ENCODE data around the gene RCL1.
"Not testable (repeated sequence)": the region's sequence is repeated elsewhere in the genome, so short reads cannot be mapped to it uniquely, and the experiment has no call there.

RCL1 gene

GRCh38 chr9:4784403-4784802, 8.3 kb upstream of the RCL1 start:
- no peak for DNase-seq

- DNase-seq = no peak
These were observed 6.1 kb upstream of the RCL1 start for GRCh38 chr9:4786599-4786998.

DNA sequence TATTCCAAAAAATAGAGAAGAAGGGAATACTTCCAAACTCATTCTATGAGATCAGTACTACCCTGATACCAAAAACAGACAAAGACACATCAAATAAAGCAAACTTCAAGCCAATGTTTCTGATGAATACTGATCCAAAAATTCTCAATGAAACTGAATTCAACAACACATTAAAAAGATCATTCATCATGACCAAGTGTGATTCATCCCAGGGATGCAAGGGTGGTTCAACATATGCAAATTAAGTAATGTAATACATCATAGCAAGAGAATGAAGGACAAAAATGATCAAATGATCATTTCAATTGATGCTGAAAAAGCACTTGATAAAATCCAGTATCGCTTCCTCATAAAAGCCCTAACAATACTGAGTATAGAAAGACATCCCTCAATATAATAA, 4.9 kb upstream of the RCL1 start:
- DNase-seq = no peak

- DNase-seq = no peak
These were observed 4.0 kb upstream of the RCL1 start for GRCh38 chr9:4788703-4789102.

DNA sequence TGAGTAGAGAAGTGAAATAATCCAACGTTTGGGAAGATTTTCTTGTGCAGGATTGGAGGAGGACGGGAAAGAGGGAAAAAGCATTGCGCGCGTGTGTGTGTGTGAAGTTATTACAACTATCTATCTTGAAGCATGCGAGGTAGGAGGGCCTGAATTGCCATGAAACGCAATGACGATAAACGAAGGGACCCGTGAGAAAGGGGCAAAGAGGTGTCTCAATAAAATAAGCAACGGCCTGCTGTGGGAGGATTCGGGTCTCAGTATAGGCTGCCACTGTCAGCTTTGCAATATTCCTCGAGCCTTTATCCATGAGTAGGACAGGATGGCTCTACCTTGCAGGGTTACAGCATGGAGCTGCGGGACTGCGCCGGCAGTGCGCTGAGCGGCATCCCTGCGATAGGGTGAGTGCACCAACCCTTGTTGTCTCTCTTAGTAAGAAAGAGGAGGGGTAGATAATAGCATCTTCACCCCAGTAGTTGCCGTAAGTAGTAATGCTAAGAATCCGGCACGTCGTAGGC, 631 bp upstream of the RCL1 start:
- no peak for DNase-seq

DNA sequence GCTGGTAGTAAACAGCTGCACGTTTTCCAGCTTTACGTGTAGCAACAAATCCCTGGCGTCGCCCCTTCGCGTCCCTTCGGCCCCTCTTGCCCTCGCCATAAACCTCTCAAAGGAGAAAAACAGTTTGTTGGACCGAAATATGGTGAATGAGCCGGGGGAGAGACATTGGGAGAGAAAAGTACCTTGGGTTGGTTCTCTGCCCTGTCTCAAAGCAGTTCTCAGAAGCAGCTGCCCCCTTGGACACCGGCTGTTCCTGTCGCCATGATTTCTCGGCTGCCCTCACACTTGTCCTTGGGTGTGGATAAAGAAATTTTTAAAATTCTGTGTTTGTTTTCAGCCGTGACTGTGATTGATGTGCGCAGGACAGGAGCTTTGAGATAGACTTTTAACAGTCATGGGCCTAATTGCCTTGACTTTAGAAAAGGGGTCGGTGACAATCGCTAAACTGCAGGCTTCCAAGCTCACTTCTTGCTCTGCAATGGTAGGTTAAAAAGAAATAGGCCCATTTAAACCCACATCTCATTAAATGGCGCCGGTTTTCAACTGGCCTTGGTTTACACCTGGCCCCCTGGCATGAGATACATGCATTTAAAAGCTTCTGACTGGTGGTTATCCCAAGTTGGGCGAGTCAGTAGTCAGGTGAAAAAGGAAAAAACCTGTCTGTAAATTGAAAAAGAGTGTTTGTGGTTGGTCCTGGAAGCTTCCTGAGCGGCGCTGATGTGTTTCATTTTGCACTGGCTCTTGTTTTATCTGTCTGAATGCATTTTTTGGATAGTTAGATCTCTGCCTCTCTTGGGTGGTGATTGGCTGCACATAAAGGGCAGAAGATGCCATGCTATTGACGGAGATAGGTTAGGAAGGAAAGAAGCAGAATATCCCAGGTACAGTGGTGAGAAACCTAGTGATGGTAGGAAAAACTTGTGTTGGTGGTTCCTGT, 983 bp downstream of the RCL1 start:
- no peak for DNase-seq

- DNase-seq = no peak
These were observed 1.9 kb downstream of the RCL1 start for GRCh38 chr9:4794691-4795090.

GRCh38 chr9:4795108-4795507, 2.4 kb downstream of the RCL1 start:
- not testable (repeated sequence) for DNase-seq

GRCh38 chr9:4796530-4796929, 3.8 kb downstream of the RCL1 start:
- no peak for DNase-seq

DNA sequence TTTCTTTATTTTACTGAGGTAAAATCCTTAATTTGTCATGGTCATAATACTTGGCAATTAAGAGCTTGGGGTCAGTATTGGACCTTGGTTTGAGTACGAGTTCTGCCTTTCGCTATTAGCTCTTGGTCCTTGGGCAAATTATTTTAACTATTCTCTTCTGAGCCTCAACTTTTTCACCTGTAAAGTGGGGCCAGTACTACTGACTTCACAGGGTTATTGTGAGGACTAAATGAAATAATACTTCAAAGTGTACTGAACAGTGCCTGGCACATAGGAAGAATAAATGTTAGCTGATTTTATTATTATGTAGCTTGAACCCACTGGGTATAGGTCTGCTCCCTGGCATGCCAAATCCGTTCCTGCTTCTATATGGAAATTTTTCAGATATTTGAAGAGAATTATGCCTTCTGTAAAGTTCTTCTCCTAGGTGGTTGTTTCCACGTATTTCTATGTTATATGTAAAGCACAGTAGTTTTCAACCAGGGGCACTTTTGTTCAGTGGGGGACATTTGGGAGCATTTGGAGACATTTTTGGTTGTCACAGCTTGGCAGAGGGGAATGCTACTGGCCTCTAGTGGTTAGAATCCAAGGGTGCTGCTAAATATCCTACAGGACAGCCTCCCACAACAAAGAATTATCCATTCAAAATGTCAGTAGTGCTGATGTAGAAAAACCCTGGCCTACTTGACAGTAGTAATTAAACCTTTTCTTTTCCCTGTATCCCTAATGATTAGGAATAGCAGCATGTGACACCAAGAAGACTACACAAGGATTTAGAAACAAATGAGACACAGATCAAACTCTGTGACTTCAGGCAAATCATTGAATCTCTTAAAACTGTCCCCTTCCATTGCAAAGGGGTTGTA, 4.5 kb downstream of the RCL1 start:
- peak; percentile 43 for DNase-seq

- no peak for DNase-seq
These were observed 5.1 kb downstream of the RCL1 start for GRCh38 chr9:4797854-4798150.

- no peak for DNase-seq
These were observed 5.7 kb downstream of the RCL1 start for GRCh38 chr9:4798281-4799032.

GRCh38 chr9:4799033-4799430, 6.3 kb downstream of the RCL1 start:
- no peak for DNase-seq

- DNase-seq = no peak
These were observed 7.0 kb downstream of the RCL1 start for GRCh38 chr9:4799775-4800174.

DNA sequence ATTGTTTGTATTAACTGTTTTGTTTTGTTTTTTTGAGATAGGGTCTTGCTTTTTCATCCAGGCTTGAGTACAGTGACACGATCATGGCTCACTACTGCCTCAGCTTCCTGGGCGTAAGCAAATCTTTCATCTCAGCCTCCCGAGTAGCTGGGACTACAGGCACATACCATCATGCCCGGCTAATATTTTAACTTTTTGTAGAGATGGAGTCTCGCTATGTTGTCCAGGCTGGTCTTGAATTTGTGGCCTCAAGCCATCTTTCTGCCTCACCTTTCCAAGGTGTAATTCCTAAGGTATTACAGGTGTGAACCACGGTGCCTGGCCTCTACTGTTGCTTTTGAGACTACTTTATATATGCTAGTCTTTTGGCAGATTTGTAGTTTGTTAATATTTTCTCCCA, 8.4 kb downstream of the RCL1 start:
- DNase-seq = no peak

DNA sequence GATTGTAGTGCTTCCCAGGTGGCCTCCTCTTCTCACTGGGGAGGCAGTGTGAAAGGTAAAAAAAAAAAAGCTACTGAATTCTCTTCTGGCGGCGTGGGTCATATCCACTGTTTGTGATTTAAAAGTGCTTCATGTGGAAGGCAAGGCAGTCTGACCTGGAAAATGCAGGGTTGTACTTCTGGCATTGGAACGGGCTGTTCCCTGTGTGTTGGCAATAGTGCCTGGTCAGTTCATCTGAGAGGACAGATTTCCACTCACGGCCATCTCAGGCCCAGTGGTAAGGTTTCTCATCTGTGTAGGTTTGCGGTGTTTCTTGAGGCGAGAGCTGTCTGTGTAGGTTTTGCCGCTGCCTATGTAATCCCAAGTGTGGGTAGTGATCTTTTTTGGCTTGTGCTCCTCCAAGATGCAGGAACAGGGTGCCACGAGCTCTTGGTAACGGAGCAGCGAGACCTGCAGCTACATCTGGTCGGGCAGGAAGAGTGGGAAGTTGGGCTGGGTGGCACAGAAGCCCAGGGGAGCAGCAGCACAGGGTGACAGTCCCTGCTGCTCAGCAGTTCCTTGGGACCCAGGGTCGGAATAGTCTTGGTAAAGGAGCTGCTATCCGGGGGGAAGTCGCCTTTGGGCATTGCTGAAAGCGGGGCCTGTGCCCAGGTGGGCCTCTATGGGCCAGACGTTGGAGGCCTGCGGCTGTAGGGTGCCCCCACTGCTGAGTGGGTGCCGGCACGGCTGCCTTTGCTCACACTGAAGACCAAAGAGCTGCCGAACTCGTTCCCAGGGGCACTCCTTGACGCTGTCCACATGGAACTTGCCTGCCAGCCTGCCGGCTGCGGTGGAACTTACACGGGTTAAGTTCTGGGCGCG, 11.2 kb downstream of the RCL1 start:
- no peak for DNase-seq

DNA sequence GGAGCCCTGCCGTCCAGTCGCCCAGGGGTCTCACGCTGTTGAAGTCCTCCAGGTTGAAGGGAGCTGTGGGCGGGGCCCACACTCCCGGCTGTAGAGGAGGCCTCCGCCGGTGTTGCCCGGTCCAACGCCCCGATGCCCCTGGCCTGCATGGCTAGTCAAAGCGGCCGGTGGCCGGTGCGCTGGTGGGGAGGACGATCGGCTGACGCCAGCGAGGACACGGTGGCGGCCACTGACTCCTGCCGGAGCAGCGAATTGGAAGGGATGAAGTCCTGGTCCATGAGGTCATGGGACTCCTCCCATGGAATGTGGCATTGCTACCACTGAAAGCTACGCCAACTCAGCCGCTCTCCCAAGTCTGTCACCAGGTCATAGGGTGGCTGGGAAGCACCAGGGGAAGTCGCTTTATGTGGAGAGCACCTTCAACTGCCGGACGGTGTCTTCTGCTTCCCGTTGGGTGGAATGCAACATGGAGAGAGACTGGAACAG, 11.8 kb downstream of the RCL1 start:
- DNase-seq = no peak

DNA sequence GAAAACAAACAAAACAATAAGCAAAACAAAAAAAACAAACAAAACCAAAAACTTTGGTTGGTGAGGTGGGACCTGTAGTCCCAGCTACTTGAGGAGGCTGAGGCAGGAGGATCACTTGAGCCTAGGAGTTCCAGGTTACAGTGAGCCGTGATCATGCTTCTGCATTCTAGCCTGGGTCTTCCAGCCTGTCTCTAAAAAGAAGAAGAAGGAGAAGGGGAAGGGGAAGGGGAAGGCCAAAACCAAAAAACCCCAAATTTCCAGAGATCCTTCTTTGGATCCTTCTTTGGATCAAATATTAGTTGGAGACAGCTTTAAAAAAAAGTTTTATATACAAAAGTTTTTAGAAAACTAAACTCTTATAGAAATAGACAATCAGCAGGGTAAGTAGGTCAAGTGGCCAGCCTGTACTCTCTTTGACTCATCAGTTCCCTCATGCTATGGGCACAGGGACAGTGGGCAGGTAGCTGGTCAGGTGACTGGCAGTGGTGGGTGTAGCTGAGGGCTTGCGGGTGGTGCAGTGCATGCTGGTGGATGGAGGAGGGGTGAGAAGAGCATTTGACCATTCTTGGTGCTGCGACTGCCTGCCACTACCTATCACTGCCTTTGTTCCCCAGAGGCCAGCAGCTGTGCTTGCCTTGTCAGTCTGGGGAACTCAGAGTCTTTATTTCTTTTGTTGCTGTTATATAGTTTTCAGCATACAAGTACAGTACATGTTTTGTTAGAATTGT, 12.6 kb downstream of the RCL1 start:
- no peak for DNase-seq

DNA sequence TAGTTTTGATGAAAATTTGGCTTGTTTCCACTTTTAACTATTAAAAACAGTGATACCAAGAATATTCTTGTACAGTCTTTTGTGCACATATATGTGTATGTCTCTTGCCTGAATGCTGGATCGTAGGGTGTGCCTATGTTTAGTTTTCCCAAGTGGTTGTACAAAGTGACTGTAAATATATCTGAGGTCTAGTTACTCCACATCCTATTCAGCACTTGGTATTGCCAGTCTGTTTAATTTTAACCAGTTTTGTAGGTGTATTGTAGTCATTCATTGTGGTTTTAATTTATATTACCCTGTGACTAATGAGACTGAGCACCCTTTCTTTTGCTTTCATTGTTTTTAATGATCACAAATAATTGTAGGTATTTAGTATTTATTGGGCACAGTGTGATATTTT, 17.8 kb downstream of the RCL1 start:
- DNase-seq = no peak

- no peak for DNase-seq
These were observed 19.1 kb downstream of the RCL1 start for GRCh38 chr9:4811824-4812223.

DNA sequence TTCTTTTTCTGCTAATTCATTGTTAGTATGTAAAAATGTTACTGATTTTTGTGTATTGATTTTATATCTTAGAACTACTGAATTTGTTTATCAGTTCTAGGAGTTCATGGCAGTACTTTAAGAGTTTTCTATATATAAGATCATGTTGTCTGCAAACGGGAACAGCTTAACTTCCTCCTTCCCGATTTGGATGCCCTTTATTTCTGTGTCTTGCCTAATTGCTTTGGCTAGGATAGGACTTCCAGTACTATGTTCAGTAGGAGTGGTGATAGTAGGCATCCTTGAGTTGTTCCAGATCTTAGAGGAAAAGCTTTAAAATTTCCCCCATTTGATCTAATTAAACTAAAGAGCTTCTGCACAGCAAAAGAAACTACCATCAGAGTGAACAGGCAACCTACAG, 20.1 kb downstream of the RCL1 start:
- no peak for DNase-seq

Data from NCI-H345 (cell line).